HG03442 (cell line): Measurements from ENCODE around the gene HOXC9.

Experiments
- ATAC-seq: cut with Tn5 transposase; IDR thresholded peaks from one replicate; pipeline ENCODE4 v1.9.1; 2021; ENCODE audit warnings: mild to moderate bottlenecking, moderate library complexity; ENCODE audit not compliant: unreplicated experiment

HOXC9 gene

DNA sequence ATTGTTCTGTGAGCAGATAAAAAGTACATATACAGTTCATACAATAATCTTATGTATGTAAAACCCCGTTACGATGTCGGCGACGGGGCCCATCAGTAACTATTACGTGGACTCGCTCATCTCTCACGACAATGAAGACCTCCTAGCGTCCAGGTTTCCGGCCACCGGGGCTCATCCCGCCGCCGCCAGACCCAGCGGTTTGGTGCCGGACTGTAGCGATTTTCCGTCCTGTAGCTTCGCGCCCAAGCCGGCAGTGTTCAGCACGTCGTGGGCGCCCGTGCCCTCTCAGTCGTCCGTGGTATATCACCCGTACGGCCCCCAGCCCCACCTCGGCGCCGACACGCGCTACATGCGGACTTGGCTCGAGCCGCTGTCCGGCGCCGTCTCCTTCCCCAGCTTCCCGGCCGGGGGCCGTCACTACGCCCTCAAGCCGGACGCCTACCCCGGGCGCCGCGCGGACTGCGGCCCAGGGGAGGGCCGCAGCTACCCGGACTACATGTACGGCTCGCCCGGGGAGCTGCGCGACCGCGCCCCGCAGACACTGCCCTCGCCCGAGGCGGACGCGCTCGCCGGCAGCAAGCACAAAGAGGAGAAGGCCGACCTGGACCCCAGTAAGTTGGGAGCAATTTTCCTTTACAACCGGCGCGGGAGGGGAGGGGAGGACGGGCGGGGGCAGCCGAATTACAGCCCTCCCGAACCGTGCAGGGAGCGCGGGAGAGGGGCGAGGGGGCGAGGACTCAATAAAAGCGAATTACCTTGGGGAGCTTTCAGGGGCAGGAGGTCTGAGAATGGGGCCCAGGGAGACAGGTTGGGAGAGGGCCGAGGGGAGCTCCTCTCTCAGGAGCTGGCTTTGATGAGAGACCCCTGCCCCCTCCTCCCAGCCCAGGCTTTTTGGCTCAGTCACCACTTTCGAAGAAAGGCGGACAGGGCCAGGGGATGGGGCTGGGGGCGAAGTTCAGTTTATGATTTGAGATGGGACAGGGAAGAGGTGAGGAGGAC, at the start of gene HOXC9:
Gene HOXC9 (plus strand): TSS at position 46 of the 999 bp plus-strand sequence. CDS start 28 bp downstream, at position 74.
- ATAC-seq, result no peak

DNA sequence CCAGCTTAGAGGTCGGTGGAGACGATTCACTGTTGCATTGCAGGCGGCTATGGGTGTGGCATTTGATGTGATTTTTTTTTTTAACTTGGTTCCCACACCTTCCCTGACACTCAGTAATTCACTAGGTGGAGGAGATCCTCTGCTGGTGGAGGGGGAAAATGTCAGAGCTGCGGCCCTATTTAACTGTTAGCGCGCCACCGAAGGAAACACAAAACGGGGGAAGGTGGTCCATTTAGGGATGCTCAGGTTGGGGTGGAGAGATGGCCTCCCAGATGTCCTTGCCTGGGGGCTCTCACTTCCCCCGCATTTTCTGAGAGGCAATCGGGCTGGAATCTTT, 49.6 kb upstream of the HOXC9 start:
- no peak for ATAC-seq

DNA sequence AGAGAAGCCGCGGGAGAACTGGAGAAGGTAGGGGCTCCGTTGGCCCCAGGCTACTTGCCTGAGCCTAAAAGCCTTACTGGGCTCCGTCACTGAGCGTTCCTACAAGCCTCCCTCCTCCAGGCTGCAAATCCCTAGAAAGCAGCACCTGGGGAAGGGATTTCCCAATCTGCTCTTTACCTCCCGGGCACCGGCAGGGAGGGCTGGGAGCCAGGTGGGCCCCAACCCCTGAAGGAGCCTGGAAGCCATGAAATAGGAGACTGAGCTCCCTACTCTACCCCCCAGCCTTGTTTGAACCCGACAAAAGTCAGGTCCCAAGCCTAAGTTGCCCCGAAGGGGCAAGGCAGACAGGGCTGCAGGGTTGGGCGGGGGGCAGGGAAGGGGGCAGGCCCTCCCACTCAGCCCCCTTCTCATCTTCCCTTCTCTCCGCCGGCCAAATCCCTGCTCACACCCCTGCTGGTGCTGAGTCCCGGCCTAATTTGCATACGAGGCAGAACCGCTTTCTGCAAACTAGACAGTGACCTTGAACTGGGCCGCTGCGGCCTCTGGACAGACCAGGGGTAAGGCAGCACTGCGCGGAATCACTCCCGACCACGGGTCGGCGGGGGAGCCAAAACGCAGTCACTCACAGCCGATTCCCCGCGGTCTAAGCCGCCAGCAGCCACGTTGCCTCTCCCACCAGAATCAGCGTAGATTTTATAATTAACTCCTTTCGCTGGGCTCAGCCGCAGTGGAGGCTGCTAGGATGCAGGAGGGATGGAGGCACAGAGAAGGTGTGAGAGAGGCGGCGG, 49.0 kb upstream of the HOXC9 start:
- ATAC-seq, result no peak

DNA sequence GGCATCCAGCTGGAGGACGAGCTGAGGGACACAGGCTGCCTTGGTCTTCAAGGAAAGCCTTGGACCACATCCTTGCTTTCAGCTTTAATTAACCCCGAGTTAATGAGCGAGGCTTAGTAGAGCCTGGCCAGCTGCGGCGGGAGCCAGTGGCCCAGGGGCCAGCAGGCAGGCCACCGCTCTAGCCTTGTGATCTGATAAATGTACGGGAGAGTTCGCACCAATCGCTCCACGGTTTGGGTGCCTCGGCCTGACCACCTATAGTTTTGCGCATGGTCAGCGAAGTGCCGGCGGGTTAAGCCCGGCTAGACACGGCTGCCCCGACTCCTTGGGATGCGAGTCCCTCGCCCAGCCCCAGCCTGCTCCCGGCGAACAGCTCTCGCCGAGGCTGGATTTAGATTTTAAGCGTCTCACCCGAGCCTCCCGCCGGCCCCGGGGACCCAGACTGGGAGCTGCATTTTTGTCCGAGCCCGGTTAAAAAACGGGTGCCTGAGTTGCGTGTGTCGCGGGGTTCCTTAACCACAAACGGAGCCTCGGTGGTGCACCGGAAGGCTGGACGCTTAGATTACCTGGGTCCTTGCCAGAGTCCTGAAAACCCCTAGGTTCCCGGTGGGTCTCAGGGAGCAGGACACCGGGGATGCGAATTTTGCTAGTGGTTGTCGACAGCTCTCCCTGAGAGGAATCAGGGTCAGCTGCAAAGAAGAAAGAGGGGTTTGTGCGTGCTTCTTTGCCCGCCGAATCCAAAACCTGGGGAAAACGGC, 48.2 kb upstream of the HOXC9 start:
- no peak for ATAC-seq

DNA sequence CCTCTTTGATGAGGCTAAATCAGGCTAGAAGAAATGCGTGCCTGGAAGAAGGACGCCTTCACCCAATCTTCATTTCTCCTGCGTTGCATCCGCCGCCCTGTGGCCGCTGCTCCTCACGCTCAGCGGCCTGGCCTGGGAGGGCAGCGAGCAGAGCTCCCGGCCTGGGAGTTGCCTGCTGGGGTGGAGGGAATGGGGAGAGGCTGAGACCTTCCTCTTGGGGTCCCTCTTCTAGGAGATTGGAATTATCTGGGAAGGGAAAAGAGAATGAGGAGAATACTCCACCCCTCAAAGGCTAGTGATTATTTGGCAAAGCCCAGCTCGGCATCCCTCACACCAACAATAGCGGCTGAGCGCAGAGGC, 47.6 kb upstream of the HOXC9 start:
- no peak for ATAC-seq

DNA sequence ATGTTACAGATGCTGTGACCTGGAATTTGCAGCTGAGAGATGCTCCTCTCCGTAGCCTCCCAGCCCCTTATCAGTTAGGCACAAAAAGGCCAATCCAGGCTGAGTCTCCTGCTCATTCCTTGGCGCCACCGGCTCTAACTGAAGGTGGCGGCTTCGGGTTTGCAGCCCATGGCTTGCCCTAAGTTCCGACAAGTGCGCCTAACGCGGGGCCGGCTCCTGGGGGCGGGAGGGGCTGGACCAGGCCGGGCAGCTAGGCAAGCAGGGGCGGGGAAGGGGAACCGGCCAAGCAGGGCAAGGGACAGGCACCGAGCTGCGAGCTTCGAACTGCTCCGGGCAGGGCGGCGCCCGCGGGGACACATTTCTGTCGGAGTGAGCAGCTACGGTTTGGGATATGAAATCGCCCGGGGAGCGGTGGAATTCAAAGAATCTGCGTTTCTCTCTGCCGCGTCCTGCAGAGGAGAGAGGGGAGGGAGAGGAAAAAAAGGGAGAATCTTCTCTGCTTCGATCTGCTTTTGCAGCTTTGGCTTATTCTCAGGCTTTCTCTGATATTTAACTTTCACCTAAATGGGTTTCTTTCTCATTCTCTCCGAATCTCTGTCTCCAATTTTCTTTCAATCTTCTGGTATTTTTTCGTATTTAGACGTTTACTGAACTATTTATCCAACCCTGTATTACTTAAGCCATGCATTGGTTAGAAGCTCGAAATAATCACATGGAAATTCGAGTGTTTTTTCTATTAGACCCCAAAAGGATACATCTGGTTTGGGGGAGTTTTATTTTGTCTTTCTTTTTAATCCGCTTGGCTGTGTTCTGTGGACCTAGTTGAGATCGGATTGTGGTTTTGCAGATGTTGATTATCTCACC, 46.9 kb upstream of the HOXC9 start:
- ATAC-seq, result no peak

DNA sequence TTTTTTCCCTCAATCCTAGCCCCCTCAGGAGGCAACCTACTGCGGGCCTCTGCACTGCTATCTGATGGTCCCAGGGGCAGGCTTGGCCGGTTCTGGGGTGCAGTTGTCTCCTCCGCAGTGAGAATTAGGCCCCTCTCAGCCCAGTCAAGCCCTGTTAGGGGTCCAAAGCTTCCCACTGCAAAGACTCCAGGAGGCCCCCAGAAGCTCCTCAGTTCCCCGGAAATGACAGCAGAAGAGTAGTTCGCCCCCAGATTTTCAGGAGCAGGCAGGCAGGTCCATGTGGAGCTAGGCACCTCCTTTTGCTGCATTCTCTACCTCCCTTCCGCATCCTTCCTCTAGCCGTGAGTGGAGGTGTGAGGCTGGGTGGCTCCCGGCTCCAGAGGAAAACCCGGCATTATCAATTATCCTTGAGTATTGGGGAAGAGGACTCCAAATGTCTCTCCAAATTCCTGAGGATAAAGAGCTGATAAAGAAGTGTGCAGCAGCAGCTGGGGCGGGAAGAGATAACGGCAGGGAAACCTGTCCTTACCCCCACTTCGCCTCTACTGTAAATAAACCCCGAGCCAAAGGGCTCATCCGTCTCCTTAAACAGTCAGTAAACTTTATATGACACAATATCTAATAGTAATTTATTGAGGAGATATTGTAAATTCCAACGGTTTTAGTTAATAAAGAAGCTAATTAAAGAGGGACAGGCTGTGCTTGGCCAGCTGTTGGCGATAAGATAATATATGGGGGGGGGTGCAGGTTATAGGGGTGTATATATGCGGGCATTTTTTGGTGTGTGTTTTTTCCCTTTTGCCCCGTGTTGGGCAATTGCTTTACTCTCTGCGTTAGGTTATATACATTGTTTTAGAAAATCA, 45.9 kb upstream of the HOXC9 start:
- no peak for ATAC-seq

DNA sequence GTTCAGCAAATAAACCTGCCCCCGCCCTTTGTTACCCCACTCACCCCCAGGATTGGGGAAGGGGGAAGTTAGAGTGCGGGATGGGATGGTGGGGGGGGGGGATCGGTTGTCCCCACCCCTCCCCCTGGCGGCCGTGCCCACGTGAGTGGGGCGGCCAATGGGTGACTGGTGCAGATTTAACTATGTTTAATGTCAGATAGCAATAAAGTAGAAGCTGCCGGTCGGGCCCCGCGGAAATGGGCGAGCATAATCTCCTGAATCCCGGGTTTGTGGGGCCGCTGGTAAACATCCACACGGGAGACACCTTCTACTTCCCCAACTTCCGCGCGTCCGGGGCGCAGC, 45.3 kb upstream of the HOXC9 start, which contains the start of gene HOXC12:
Gene HOXC12 (plus strand): TSS at position 210 of the 342 bp plus-strand sequence. CDS start 27 bp downstream, at position 237.
- no peak for ATAC-seq

DNA sequence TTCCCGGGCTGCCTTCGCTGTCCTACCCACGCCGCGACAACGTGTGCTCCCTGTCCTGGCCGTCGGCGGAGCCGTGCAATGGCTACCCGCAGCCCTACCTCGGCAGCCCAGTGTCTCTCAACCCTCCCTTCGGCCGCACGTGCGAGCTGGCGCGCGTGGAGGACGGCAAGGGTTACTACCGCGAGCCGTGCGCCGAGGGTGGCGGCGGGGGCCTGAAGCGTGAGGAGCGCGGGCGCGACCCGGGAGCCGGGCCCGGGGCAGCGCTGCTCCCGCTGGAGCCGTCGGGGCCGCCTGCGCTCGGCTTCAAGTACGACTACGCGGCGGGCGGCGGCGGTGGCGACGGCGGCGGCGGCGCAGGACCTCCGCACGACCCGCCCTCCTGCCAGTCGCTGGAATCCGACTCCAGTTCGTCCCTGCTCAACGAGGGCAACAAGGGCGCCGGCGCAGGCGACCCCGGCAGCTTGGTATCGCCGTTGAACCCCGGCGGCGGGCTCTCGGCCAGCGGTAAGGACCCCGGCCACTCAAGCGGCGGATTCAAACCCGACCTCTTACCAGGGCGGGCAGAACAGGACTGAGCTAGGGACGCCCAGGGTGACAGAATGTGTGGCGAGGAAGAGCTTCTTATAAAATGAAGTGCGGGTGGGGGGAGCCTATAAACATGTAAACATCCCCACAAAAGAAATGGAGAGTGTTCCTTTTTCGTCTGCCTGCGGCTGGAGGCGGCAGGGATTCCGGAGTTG, 44.8 kb upstream of the HOXC9 start:
- no peak for ATAC-seq

DNA sequence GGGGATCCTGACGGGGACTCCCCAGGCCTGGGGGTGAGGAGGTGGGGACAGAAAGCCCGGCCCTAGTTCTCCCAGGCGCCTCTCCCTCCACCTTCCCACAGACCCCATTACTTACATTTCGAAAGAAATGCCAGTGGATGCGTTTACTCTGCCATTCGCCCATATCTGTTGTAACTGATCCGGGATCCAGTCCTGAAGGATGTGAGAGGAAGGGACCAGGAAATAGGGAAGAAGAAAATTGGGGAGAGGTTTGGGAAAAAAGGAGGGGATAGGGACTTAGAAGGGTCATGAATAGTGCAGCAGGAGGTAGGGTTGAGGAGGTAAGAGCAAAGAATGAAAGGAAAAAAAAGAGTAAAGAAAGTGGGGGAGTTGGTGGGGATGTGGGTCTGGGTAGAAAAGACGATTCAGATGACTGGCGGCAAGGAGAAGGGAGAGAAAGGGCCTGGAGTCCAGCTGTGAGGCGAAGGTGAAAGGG, 44.1 kb upstream of the HOXC9 start:
- no peak for ATAC-seq

DNA sequence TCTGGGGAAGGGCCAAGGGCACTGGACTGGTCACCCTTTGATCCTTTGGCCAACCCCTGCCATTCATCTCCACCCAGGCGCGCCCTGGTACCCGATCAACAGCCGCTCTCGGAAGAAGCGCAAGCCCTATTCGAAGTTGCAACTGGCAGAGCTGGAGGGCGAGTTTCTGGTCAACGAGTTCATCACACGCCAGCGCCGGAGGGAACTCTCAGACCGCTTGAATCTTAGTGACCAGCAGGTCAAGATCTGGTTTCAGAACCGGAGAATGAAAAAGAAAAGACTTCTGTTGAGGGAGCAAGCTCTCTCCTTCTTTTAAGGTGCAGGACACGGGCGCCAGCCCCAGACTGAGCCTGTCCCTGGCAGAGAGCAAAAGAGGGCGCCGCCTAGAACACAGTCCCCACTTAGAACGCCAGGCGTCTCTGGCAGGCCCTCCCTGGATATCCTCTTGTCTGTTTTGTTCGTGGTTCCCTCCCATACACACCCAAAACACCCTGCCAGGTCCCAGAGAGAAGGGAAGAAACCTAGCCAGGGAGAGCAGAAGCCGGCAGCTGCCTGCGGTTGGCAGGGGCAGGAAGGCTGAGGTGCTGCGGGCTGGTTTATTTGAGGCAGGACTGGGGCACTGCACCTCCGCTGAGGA, 43.6 kb upstream of the HOXC9 start:
- no peak for ATAC-seq

DNA sequence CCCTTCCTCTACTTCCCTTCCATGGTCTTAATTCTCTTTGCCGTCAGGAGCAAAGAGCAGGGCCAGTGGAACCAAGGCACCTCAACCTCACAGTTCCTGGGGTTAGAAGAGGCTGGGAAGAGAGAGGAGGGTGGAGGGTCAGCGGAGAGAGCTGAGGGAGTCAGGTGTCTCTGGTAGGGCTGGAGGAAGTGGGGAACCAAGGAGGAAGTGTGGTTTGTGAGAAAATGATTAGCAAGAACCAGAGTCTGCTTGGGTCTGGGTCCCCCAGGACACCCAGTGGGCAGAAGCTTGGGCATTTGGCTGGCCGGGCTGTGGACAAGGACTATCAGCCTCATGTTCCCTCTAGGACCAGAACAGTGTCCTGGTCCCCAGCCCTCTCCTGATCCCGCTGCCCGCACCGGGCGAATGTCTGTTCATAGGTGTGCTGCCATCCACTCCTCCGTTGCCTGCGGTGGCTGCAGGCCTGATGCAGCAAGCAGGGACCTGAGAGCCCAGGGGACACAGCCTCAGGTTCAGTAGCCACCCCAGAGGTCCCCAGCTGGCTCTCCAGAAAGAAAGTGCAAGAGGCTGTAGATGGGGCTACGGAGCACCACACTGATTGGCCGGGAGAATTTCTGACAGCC, 42.9 kb upstream of the HOXC9 start:
- no peak for ATAC-seq

DNA sequence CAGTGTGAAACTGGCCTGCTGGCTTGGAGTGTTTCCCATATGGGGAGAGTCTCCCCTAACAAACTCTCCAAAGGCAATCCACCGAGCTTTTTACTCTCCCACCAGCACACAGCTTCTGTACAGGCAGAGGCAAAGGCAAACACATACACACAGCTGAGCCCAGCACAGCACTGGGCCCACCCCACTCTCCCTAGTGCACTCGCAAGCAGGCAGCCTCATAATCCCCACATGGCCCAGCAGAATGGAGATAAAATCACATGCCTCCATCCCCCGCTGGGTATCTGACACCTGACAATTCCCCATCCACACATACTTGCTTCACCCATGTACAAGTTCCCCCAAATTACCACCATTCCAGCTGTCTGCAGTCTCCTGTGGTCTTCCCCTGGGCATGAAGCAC, 41.8 kb upstream of the HOXC9 start:
- ATAC-seq, result no peak

DNA sequence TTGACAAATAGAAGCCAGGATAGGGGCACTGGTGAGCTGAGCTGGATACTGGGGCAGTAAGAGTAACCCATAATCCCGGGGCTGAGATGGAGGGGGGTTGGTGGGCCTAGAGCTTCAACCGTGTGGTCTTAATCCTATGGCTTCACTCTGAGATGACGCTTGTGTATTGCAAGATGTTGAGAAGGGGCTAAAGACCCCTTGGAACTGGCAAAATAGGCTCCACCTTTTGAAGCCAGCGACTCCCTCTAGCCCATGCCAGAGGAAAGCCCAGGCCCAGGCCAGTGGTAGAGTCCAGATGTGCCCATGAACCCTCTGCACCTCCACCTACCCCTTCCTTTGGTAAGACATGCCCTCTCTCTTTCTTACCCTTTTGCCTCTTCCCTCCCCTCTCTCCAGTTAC, 40.6 kb upstream of the HOXC9 start:
- no peak for ATAC-seq

DNA sequence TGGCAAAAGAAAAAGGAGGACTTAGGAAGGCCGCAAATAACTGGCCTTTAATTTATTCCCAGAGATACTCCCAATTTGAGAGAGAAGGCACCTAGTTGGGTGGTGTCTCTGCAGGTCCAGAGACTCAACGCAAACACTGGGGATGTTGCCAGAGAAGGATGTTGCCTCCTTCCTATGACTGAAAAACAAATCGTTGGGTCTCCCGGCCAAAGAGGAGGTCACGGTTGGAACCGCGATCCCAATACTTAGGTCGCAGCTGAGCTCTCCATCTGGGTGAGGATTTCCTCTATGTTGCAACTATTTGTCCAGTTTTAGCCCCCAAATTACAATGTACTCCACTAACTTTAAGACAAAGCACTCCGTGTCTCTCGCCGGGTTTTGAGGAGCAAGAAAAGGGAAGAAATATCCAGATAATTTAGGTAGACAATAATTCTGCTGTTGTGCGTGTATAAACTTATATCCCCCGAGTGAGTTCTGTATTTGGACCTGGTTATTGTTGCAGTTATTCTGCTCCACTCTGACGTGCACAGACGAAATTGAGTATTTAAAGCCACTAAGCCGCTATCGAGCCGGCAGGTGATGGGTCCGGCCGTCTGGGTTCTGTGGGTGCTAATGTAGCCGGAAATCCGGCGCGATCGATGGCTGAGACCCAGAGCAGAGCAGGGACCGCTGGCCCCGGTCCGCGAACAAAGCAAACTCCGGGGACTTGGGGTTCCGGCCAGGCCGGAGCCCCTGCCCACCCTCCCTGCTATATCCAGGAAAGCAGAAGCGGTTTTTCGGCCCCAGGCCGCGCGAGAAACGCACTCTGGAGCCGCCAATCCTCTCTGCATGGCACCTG, 39.6 kb upstream of the HOXC9 start:
- no peak for ATAC-seq

DNA sequence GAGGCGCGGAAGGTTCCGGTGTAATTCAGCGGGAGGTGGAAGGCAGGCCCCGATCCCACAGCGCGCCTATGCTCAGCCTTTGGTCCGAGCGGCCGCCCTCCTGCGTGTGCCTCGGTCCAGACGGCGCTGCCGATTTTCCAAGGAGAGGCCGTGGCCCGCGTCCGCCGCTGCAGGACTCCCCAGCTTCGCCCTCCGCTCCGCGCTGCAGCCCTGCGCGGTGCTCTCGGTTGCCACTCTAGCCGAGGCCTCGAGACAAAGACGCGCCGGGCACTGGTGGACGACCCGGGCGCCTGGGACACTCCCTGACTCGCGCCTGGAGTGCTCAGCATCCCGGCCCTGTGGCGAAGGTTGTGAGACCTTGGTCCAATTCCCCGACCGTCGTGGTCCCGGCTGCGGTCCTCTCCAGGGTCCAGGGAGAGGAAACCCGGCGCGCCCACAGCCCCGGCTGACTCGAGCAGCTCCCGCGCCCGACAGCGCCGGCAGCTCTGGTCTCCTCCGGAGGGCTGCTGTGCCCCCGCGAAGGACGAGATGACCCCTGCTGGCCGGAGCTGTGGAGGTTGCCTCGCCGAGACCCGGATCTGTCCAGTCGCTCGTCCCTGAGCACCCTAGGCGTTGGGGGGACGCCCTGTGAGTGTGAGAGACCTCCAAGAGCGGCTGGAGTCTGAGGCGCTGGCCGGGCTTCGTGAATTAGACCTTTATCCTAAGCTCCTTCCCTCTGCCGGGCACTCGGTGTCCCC, 38.8 kb upstream of the HOXC9 start:
- no peak for ATAC-seq
